Calu3 (cell line): ENCODE results near the gene CBFA2T2. TPM values are rescaled to one million over a fixed set of nuclear protein-coding genes. Genes with fewer than 3 reads are reported as not detected.

ENCODE experiments used
- BruUV-seq: library from RNA; stranded (reverse); fragments of 400-500 nt; replicated peaks from 2 replicates; lab custom pipeline; 2021; lab: Mats Ljungman, UMichigan
- CTCF ChIA-PET: fragments of 300-600 bp; sonication (Branson Sonifier 250); formaldehyde crosslinking; loops from one replicate; lab custom pipeline; 2022; ENCODE audit warnings: antibody characterized with exemption; lab: Charles Lee
- DNase-seq: peaks from one replicate; pipeline ENCODE4 v3.0.0; 2022
- H3K27ac Mint-ChIP-seq: one replicate; pipeline ENCODE4 v1.8.0; 2022; ENCODE audit warnings: mixed read lengths; ENCODE audit not compliant: unreplicated experiment
- H3K27me3 Mint-ChIP-seq: one replicate; pipeline ENCODE4 v1.8.0; 2022; ENCODE audit warnings: mixed read lengths; ENCODE audit not compliant: unreplicated experiment
- H3K36me3 Mint-ChIP-seq: one replicate; pipeline ENCODE4 v1.8.0; 2022; ENCODE audit warnings: mild to moderate bottlenecking, moderate library complexity, mixed read lengths; ENCODE audit not compliant: insufficient read depth, unreplicated experiment
- H3K4me1 Mint-ChIP-seq: one replicate; pipeline ENCODE4 v1.8.0; 2022; ENCODE audit warnings: mild to moderate bottlenecking, low read depth, mixed read lengths; ENCODE audit not compliant: unreplicated experiment
- H3K4me3 Mint-ChIP-seq: one replicate; pipeline ENCODE4 v1.8.0; 2022; ENCODE audit warnings: mild to moderate bottlenecking, low read depth, moderate library complexity, mixed read lengths; ENCODE audit not compliant: unreplicated experiment
- H3K9me3 Mint-ChIP-seq: one replicate; pipeline ENCODE4 v1.8.0; 2022; ENCODE audit warnings: low read depth, mixed read lengths; ENCODE audit not compliant: unreplicated experiment
- intact Hi-C: fragments of 100-400 bp; cut with micrococcal nuclease; formaldehyde crosslinking; loops from one replicate; pipeline ENCODE4 v1.10.0; 2022; ENCODE audit not compliant: unreplicated experiment
- total RNA-seq: library from RNA; stranded (reverse); gene quantifications from 2 replicates; pipeline ENCODE4 v1.2.3, GENCODE V29; 2022
- TF ChIP-seq, protein P1 (sequence below): fragments of 200-600 bp; IDR thresholded peaks from one replicate; pipeline ENCODE4 v1.8.0; 2022; ENCODE audit warnings: antibody characterized with exemption; ENCODE audit not compliant: unreplicated experiment

CBFA2T2 gene
- total RNA-seq, 1 experiment from 2014 or later, result 20.5 TPM

DNA sequence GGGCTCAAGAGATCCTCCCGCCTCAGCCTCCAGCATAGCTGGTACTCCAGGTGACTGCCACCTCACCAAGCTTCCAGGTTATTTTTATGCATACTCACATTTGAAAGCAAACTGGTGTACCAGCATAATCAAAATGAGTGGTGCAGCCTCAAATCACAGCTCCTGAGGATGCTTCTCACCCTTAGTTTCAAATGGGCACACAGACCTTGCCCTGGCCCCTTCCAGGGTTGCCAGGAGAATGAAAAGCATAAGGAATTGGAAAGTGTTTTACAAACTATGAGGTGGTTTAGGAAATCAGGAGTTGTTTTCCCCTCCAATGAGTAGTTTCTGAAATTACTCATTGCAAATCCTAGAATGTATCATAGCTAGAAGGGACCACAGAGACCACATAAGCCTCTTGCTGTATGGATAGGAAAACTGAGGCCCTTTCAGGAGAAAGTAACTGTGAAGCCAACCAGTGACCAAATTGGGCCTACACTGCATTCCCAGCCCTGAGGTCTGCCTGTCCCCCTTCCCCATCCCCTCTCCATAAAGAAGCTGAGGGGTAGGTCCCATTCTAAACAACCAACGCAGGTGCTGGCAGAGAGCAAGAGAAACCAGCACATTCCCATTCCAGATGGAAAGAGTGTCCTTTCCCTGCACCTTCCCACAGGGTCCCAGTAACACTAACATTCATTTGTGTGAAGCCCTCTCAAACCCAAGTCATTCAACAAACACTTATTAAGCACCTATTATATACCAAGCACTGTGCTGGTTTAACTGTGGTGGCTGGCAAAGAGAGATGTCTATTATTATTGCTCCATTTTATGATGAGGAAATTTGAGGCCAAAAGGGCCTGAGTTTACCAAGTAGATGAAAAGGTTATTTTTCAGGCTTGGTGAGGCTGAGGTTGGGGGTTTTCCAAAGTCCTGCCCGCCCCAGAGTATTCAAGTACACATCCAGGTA, 198.4 kb downstream of the CBFA2T2 start:
- Mint-ChIP-seq H3K27ac (no peak overlapping the region), H3K9me3 (no peaks in the 10 kb centered on the region), H3K27me3 (no peaks in the 10 kb centered on the region), H3K4me1 (peaks cover 31% of the 10 kb centered on the region), H3K36me3 (peaks cover 35% of the 10 kb centered on the region), H3K4me3 (no peak overlapping the region)
- BruUV-seq, result no TSS peak
- no peak for DNase-seq
- CTCF ChIA-PET, result interaction anchor here (0.6 kb wide), 1 partner anchor 1529 kb away, joined by 4 read pairs; no protein-coding TSS in a partner anchor
- TF ChIP-seq, protein P1, sequence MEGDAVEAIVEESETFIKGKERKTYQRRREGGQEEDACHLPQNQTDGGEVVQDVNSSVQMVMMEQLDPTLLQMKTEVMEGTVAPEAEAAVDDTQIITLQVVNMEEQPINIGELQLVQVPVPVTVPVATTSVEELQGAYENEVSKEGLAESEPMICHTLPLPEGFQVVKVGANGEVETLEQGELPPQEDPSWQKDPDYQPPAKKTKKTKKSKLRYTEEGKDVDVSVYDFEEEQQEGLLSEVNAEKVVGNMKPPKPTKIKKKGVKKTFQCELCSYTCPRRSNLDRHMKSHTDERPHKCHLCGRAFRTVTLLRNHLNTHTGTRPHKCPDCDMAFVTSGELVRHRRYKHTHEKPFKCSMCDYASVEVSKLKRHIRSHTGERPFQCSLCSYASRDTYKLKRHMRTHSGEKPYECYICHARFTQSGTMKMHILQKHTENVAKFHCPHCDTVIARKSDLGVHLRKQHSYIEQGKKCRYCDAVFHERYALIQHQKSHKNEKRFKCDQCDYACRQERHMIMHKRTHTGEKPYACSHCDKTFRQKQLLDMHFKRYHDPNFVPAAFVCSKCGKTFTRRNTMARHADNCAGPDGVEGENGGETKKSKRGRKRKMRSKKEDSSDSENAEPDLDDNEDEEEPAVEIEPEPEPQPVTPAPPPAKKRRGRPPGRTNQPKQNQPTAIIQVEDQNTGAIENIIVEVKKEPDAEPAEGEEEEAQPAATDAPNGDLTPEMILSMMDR, result no peak
- intact Hi-C loops, result loop anchor here (5.0 kb wide), 1 partner anchor 109 kb away; no protein-coding TSS in a partner anchor

DNA sequence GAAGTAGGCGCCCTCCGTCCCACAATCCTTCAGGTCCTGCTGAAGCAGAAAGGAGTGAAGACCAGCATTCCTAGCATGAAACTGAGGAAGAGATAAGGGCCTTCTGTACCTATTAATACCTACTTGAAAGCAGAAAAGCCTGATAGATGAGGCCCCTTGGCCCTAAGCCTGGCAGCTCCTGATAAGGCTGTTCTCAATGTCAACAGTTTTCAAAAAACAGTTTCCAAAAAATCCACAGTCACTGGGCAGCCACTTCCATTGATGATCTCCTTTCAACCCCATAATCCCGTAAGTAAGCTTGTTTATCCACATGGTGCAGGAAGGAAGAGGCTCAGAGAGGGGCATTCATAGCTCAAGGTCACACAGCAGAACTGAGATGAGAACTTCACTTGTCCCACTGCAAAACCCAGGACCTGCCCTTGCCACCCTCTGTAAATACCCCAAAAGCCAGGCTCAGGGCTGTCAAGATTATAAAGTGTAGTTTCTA, 199.1 kb downstream of the CBFA2T2 start:
- intact Hi-C loops, result loop anchor here (5.0 kb wide), 1 partner anchor 108 kb away; no protein-coding TSS in a partner anchor
- Mint-ChIP-seq H3K27ac (no peak overlapping the region), H3K4me3 (no peak overlapping the region), H3K36me3 (peaks cover 33% of the 10 kb centered on the region), H3K9me3 (no peaks in the 10 kb centered on the region), H3K27me3 (no peaks in the 10 kb centered on the region), H3K4me1 (peaks cover 31% of the 10 kb centered on the region)
- CTCF ChIA-PET, result no interaction called here
- no TSS peak for BruUV-seq
- no peak for DNase-seq
- TF ChIP-seq, protein P1, result no peak

DNA sequence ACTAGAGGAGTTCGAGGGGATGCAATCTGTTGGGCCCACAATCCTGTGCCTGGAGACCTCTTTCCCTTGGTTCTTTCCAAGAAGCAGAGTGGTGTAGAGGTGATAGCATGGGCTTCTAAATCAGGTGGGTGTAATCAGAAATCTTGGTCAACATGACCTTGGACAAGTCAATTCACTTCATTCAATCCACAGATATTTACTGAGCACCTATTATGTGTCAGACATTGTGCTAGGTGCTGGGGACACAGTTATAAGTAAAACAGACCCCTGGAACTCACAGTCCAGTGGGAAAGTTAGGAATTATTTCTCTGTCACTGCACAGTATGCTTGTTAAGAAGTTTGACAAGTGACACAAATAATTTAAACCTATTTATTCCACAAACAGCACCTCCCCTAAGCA, 199.6 kb downstream of the CBFA2T2 start:
- intact Hi-C loops, result loop anchor here (5.0 kb wide), 1 partner anchor 108 kb away; no protein-coding TSS in a partner anchor
- peaks cover 27% of the 10 kb centered on the region for H3K4me1 Mint-ChIP-seq
- BruUV-seq, result no TSS peak

DNA sequence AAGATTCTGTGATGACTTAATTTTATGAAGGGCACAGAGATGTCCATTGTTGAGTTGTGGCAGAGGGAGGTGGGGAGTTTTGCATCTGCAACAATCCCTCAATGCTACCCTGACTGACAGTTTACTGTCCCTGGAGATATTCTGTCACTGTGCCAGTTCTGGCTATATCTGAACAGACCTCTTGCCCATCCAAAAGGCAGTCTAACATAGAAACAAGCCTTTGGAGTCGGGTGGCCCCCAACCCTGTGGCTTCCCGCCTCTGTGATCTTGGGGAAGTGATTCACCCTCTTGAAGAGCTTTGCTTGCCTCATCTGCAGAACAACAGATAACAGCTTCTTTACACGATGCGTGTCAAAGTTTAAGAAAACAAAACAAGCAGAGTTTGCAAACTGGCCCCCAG, 200.1 kb downstream of the CBFA2T2 start:
- DNase-seq, result no peak
- intact Hi-C loops, result loop anchor here (5.0 kb wide), 1 partner anchor 107 kb away; no protein-coding TSS in a partner anchor
- BruUV-seq, result no TSS peak
- TF ChIP-seq, protein P1, result no peak
- CTCF ChIA-PET, result interaction anchor here (0.6 kb wide), 1 partner anchor 12 kb away, joined by 3 read pairs; no protein-coding TSS in a partner anchor
- Mint-ChIP-seq H3K4me3 (no peak overlapping the region), H3K27me3 (no peaks in the 10 kb centered on the region), H3K4me1 (peaks cover 22% of the 10 kb centered on the region), H3K36me3 (peaks cover 26% of the 10 kb centered on the region), H3K9me3 (no peaks in the 10 kb centered on the region), H3K27ac (no peak overlapping the region)

More for the DNA sequence above, 199.6 kb downstream of the CBFA2T2 start:
- CTCF ChIA-PET, result no interaction called here
- TF ChIP-seq, protein P1, result no peak
- no peaks in the 10 kb centered on the region for H3K9me3 Mint-ChIP-seq
- no peak for DNase-seq
- no peak overlapping the region for H3K27ac Mint-ChIP-seq
- peaks cover 30% of the 10 kb centered on the region for H3K36me3 Mint-ChIP-seq
- H3K27me3 Mint-ChIP-seq, result no peaks in the 10 kb centered on the region
- no peak overlapping the region for H3K4me3 Mint-ChIP-seq
